Colonic mucosa (tissue), 4 donors: ENCODE data around the gene RNF208. TPM values are rescaled to one million over a fixed set of nuclear protein-coding genes. Genes with fewer than 3 reads are reported as not detected.
A peak's percentile ranks its signal among the peaks of the same experiment; 100 is the strongest.

Experiments
- DNase-seq: peaks from one replicate; pipeline ENCODE4 v3.0.0-alpha.2; 2020
- H3K27ac ChIP-seq: fragments of 200-600 bp; one replicate; pipeline ENCODE4 v1.8.0; 2021
- H3K27me3 ChIP-seq: fragments of 200-600 bp; one replicate; pipeline ENCODE4 v1.8.0; 2021
- H3K36me3 ChIP-seq: fragments of 200-600 bp; one replicate; pipeline ENCODE4 v1.8.0; 2021
- H3K4me1 ChIP-seq: fragments of 200-600 bp; one replicate; pipeline ENCODE4 v1.8.0; 2021; ENCODE audit warnings: mild to moderate bottlenecking
- H3K4me3 ChIP-seq: fragments of 200-600 bp; one replicate; pipeline ENCODE4 v1.8.0; 2021
- H3K9ac ChIP-seq, 2 donors: one replicate each; pipeline ENCODE4 v1.7.0; 2013; ENCODE audit warnings: control low read depth in 2 of 2, low read depth in 2 of 2, low read length in 2 of 2
- H3K9me3 ChIP-seq: fragments of 200-600 bp; one replicate; pipeline ENCODE4 v1.8.0; 2021
- CTCF ChIP-seq: fragments of 200-600 bp; IDR thresholded peaks from one replicate; pipeline ENCODE4 v1.8.0; 2022; ENCODE audit warnings: antibody characterized with exemption, mild to moderate bottlenecking
- intact Hi-C: fragments of 100-400 bp; cut with DNase I; formaldehyde crosslinking; loops from one replicate; pipeline ENCODE4 v1.14.1; 2022
- total RNA-seq, 2 donors: library from RNA; stranded (reverse); fragmentation: NEBNext Ultra II Directional in 1 of 2; extraction: Animal tissue kit (Norgen Biotek cat#: 25700) in 1 of 2; gene quantifications; one replicate each; pipeline ENCODE4 v1.2.1, GENCODE V29; 2021
- donor health status: healthy.
- donor health status: DM: no; HTN: no; CAD: no.
- donor health status: DM: no; HTN: no; CAD: no.

RNF208 gene
- total RNA-seq, 2 donors from 2014 or later: 6.5 to 9.3 TPM

- intact Hi-C loops: loop anchor here (5.0 kb wide), 1 partner anchor 39 kb away; the partner anchor contains the start of genes CYSRT1 and RNF224
- Histone ChIP-seq H3K27me3 (no peaks in the 10 kb centered on the region), H3K27ac (peak within 1 kb of the TSS; percentile 98), H3K4me3 (peak within 1 kb of the TSS; percentile 99), H3K9me3 (no peaks in the 10 kb centered on the region), H3K36me3 (peaks cover 3% of the 10 kb centered on the region), H3K4me1 (peaks cover 36% of the 10 kb centered on the region), H3K9ac (peak within 1 kb of the TSS; percentile 85 to 93)
- TF ChIP-seq CTCF: peak; percentile 28
- peak; percentile 93 for DNase-seq
Measured at GRCh38 chr9:137188490-137189296, 33.3 kb downstream of the RNF208 start, which contains the start of the genes ANAPC2 and SSNA1. Gene ANAPC2 (minus strand): TSS chr9:137188560. CDS start chr9:137188532, 28 bp downstream. Gene SSNA1 (plus strand): TSS chr9:137188676. CDS start chr9:137188727, 51 bp downstream.

- H3K27ac ChIP-seq: peak overlapping the region; percentile 98
- no peak for DNase-seq
- peak overlapping the region; percentile 99 for H3K4me3 ChIP-seq
- peaks cover 3% of the 10 kb centered on the region for H3K36me3 ChIP-seq
- TF ChIP-seq CTCF: no peak
- H3K27me3 ChIP-seq: no peaks in the 10 kb centered on the region
- peaks cover 36% of the 10 kb centered on the region for H3K4me1 ChIP-seq
- H3K9ac ChIP-seq: peak overlapping the region; percentile 85 to 93
- intact Hi-C loops: loop anchor here (5.0 kb wide), 1 partner anchor 39 kb away; the partner anchor contains the start of genes CYSRT1 and RNF224
- H3K9me3 ChIP-seq: no peaks in the 10 kb centered on the region
Measured at GRCh38 chr9:137188086-137188489, 34.0 kb downstream of the RNF208 start.

- peaks cover 3% of the 10 kb centered on the region for H3K36me3 ChIP-seq
- H3K9ac ChIP-seq: peak overlapping the region; percentile 85 to 93
- peaks cover 36% of the 10 kb centered on the region for H3K4me1 ChIP-seq
- no peak overlapping the region for H3K27ac ChIP-seq
- peak overlapping the region; percentile 99 for H3K4me3 ChIP-seq
- DNase-seq: no peak
- TF ChIP-seq CTCF: no peak
- intact Hi-C loops: loop anchor here (5.0 kb wide), 1 partner anchor 40 kb away; the partner anchor contains the start of genes CYSRT1 and RNF224
- no peaks in the 10 kb centered on the region for H3K9me3 ChIP-seq
- no peaks in the 10 kb centered on the region for H3K27me3 ChIP-seq
Measured at GRCh38 chr9:137187386-137187785, 34.7 kb downstream of the RNF208 start.

- no peaks in the 10 kb centered on the region for H3K9me3 ChIP-seq
- H3K27ac ChIP-seq: no peak overlapping the region
- TF ChIP-seq CTCF: no peak
- H3K27me3 ChIP-seq: no peaks in the 10 kb centered on the region
- DNase-seq: no peak
- H3K36me3 ChIP-seq: peaks cover 3% of the 10 kb centered on the region
- intact Hi-C loops: loop anchor here (5.0 kb wide), 1 partner anchor 41 kb away; the partner anchor contains the start of genes CYSRT1 and RNF224
- no peak overlapping the region for H3K4me3 ChIP-seq
- H3K9ac ChIP-seq: no peak overlapping the region
- peaks cover 36% of the 10 kb centered on the region for H3K4me1 ChIP-seq
Measured at GRCh38 chr9:137186385-137186784, 35.7 kb downstream of the RNF208 start.

- H3K36me3 ChIP-seq: peaks cover 3% of the 10 kb centered on the region
- no peak for TF ChIP-seq CTCF
- no peak for DNase-seq
- H3K9me3 ChIP-seq: no peaks in the 10 kb centered on the region
- H3K9ac ChIP-seq: no peak overlapping the region
- no peaks in the 10 kb centered on the region for H3K27me3 ChIP-seq
- H3K27ac ChIP-seq: no peak overlapping the region
- intact Hi-C loops: loop anchor here (5.0 kb wide), 1 partner anchor 41 kb away; the partner anchor contains the start of genes CYSRT1 and RNF224
- no peak overlapping the region for H3K4me3 ChIP-seq
- peaks cover 36% of the 10 kb centered on the region for H3K4me1 ChIP-seq
Measured at GRCh38 chr9:137185921-137186320, 36.1 kb downstream of the RNF208 start.
